T-helper 2 cell treated with Interferon-gamma antibody and Interleukin-4, amounts not matched to agents 5 μg/mL and 100 μg/mL, for 36 hours (primary cell): ENCODE data around the gene FAM78A.

ENCODE experiments used
- DNase-seq: peaks from one replicate; pipeline ENCODE4 v3.0.0; 2021; ENCODE audit warnings: low spot score
- H3K27ac Mint-ChIP-seq: one replicate; pipeline ENCODE4 v1.8.0; 2021; ENCODE audit warnings: mild to moderate bottlenecking, mixed read lengths
- H3K27me3 Mint-ChIP-seq: one replicate; pipeline ENCODE4 v1.8.0; 2021; ENCODE audit warnings: low read depth, mixed read lengths
- H3K36me3 Mint-ChIP-seq: one replicate; pipeline ENCODE4 v1.8.0; 2021; ENCODE audit warnings: low read depth, mixed read lengths
- H3K4me1 Mint-ChIP-seq: one replicate; pipeline ENCODE4 v1.8.0; 2021; ENCODE audit warnings: low read depth, mixed read lengths
- H3K4me3 Mint-ChIP-seq: one replicate; pipeline ENCODE4 v1.8.0; 2022; ENCODE audit warnings: mild to moderate bottlenecking, moderate library complexity, mixed read lengths
- H3K9me3 Mint-ChIP-seq: one replicate; pipeline ENCODE4 v1.8.0; 2021; ENCODE audit warnings: mixed read lengths

FAM78A gene

GRCh38 chr9:131296460-131296859 is 20.1 kb upstream of the FAM78A start:
- DNase-seq, result no peak
- no peaks in the 10 kb centered on the region for H3K4me1 Mint-ChIP-seq
- H3K9me3 Mint-ChIP-seq, result no peaks in the 10 kb centered on the region
- no peak overlapping the region for H3K27ac Mint-ChIP-seq
- peaks cover 5% of the 10 kb centered on the region for H3K27me3 Mint-ChIP-seq
- H3K36me3 Mint-ChIP-seq, result no peaks in the 10 kb centered on the region
- no peak overlapping the region for H3K4me3 Mint-ChIP-seq

- Mint-ChIP-seq H3K4me3 (no peak overlapping the region), H3K27ac (no peak overlapping the region), H3K36me3 (no peaks in the 10 kb centered on the region), H3K9me3 (no peaks in the 10 kb centered on the region), H3K27me3 (peaks cover 5% of the 10 kb centered on the region), H3K4me1 (no peaks in the 10 kb centered on the region)
- DNase-seq, result no peak
These were observed 16.6 kb upstream of the FAM78A start for GRCh38 chr9:131292937-131293336.

GRCh38 chr9:131291795-131292315 is 15.5 kb upstream of the FAM78A start:
- Mint-ChIP-seq H3K27me3 (peaks cover 5% of the 10 kb centered on the region), H3K4me1 (no peaks in the 10 kb centered on the region), H3K36me3 (no peaks in the 10 kb centered on the region), H3K27ac (no peak overlapping the region), H3K9me3 (no peaks in the 10 kb centered on the region), H3K4me3 (no peak overlapping the region)
- no peak for DNase-seq

DNA sequence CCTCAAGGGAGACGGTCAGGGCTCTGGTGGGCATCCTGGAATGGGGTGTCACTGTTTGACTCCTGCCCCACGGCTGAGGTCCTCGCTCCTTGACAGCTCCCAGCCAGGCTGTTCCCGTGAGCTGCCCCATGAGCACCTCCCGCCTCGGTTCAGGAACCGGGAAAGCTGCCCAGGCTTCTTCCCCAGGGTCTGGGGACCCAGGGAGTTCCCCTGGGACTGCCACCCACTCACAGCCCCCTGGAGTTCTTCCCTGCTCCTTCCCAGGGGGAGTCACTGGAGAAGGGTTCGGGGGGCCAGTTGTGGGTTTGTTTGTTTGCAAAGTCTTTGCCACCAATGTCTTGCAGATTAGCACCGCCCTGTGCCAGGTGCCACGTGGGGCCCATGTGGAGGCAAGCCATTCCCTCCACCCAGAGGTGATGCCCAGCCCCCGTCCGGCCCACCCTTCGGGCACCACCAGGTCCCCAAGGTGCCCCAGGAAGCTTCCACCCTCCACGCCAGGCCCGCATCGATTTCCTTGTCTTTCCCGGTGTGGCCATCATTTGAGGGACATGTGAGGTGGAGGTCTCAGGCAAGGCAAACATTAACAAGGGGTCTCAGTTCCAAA is 14.6 kb upstream of the FAM78A start:
- H3K36me3 Mint-ChIP-seq, result no peaks in the 10 kb centered on the region
- H3K4me1 Mint-ChIP-seq, result no peaks in the 10 kb centered on the region
- no peaks in the 10 kb centered on the region for H3K9me3 Mint-ChIP-seq
- H3K4me3 Mint-ChIP-seq, result no peak overlapping the region
- no peak for DNase-seq
- no peak overlapping the region for H3K27ac Mint-ChIP-seq
- H3K27me3 Mint-ChIP-seq, result peaks cover 7% of the 10 kb centered on the region

GRCh38 chr9:131290036-131290766 is 13.9 kb upstream of the FAM78A start:
- no peaks in the 10 kb centered on the region for H3K4me1 Mint-ChIP-seq
- H3K4me3 Mint-ChIP-seq, result no peak overlapping the region
- H3K27ac Mint-ChIP-seq, result no peak overlapping the region
- H3K27me3 Mint-ChIP-seq, result peaks cover 3% of the 10 kb centered on the region
- DNase-seq, result no peak
- no peaks in the 10 kb centered on the region for H3K9me3 Mint-ChIP-seq
- H3K36me3 Mint-ChIP-seq, result no peaks in the 10 kb centered on the region

DNA sequence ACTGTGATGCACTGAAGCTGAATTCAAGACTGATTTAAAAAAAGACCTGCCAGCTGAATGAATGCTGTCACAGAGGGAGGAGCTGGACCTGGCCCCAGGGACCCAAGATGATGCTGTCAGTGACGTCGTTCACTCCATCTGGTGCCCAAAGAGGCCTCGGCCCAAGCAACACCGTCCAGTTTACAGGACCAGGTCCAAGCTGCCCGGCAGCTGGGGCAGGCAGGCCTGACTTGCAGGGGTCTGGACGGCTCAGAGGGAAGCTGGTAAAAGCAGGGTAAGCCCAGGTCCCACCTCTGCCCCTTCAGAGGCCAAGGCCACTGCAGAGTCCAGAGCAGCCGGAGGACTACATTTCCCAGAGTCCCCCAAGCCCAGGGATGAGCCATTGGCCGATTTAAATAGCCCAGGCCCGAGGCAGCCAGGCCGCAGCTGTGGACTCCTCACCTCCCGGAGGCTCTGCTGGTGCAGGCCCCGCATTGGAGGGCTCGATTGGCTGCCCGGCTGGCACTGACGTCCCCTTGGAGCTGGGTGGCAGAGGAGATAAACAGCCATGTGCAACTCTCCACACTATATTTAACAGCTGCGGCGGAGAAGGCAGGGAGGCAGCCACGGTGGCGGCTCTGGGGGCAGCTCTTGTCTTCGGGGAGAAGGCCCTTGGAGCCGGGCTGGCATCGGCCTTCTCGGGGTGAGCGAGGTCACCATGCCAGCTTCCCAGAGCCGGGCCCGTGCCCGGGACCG is 13.2 kb upstream of the FAM78A start, which contains the start of gene PLPP7:
TSS of gene PLPP7 (plus strand) at position 423 of the 735 bp plus-strand sequence. CDS start at position 698, 275 bp downstream.
- H3K36me3 Mint-ChIP-seq, result no peaks in the 10 kb centered on the region
- no peaks in the 10 kb centered on the region for H3K9me3 Mint-ChIP-seq
- no peaks in the 10 kb centered on the region for H3K4me1 Mint-ChIP-seq
- no peak within 1 kb of the TSS for H3K27ac Mint-ChIP-seq
- no peak for DNase-seq
- H3K27me3 Mint-ChIP-seq, result peaks cover 5% of the 10 kb centered on the region
- H3K4me3 Mint-ChIP-seq, result no peak within 1 kb of the TSS

DNA sequence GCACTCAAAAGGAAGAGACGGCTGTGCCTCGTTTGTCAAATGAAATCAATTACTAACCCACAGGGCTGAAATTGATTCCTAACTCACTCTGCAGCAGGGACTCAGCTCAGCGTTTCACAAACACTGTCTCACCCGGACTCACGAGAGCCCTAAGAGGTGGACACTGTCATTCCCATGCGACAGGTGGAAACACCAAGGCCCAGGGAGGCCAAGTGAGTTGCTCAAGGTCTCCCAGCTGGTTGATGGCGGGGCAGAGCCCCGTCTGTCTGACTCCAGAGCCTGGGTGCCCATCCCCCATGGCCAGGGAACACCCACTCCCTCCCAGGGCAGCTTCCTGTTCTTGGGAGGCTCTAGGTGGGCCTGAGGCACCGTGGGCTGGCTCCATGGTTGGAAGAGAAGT is 11.9 kb upstream of the FAM78A start:
- Mint-ChIP-seq H3K9me3 (no peaks in the 10 kb centered on the region), H3K27ac (no peak overlapping the region), H3K4me1 (no peaks in the 10 kb centered on the region), H3K36me3 (no peaks in the 10 kb centered on the region), H3K27me3 (peaks cover 18% of the 10 kb centered on the region), H3K4me3 (no peak overlapping the region)
- DNase-seq, result no peak

- Mint-ChIP-seq H3K9me3 (no peaks in the 10 kb centered on the region), H3K4me3 (no peak overlapping the region), H3K36me3 (no peaks in the 10 kb centered on the region), H3K27ac (no peak overlapping the region), H3K4me1 (peaks cover under 1% of the 10 kb centered on the region), H3K27me3 (peaks cover 20% of the 10 kb centered on the region)
- no peak for DNase-seq
These were observed 11.0 kb upstream of the FAM78A start for GRCh38 chr9:131287359-131287758.

GRCh38 chr9:131284856-131285255 is 8.5 kb upstream of the FAM78A start:
- Mint-ChIP-seq H3K27ac (no peak overlapping the region), H3K4me3 (no peak overlapping the region), H3K9me3 (no peaks in the 10 kb centered on the region), H3K36me3 (no peaks in the 10 kb centered on the region), H3K27me3 (peaks cover 34% of the 10 kb centered on the region), H3K4me1 (peaks cover 6% of the 10 kb centered on the region)
- DNase-seq, result no peak

- Mint-ChIP-seq H3K27me3 (peaks cover 34% of the 10 kb centered on the region), H3K36me3 (no peaks in the 10 kb centered on the region), H3K27ac (no peak overlapping the region), H3K9me3 (no peaks in the 10 kb centered on the region), H3K4me1 (peaks cover 21% of the 10 kb centered on the region), H3K4me3 (no peak overlapping the region)
- no peak for DNase-seq
These were observed 6.5 kb upstream of the FAM78A start for GRCh38 chr9:131282688-131283422.

- Mint-ChIP-seq H3K36me3 (no peaks in the 10 kb centered on the region), H3K27ac (no peak overlapping the region), H3K27me3 (peaks cover 34% of the 10 kb centered on the region), H3K4me3 (peak overlapping the region; percentile 22), H3K4me1 (peaks cover 21% of the 10 kb centered on the region), H3K9me3 (no peaks in the 10 kb centered on the region)
- DNase-seq, result no peak
These were observed 5.9 kb upstream of the FAM78A start for GRCh38 chr9:131282175-131282574.

DNA sequence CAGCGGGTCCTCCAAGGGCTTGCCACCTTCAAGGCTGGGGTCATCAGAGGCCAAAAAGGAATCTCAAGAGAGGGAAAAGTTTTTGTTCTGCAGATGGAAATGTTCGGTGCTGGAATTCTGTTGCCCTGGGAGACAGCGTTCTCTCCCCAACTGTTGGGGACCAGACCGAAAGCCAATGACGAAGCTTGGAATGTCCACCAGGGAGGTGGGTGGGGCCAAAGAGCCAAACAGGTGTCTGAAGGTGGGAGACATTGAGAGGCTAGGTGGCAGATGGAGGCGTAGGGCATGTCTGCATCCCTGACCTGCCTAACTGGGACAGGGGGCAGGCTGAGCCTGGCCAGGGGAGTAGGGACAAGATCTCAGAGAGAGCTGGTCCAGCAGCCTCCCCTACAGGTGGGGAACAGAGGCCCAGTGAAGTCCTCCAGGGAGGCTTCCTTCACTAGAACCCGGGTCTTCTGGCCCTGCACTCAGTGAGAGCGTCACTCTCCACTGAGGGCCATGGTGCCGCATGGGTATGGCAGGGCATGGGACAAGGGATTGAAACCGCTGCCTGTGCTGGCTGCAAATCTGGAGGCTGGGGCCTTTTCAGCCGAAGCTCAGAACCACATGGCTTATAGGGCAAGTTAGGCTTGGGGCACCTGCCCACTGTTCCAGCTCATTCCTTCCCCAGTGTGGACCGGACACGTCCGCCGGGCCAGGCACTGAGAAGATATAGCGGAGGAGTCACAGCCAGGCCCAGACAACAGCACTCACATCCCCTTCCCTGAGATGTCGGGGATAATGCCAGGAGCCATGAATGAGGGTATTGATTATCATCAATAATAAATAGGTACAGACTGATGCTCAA is 5.0 kb upstream of the FAM78A start:
- no peak for DNase-seq
- Mint-ChIP-seq H3K36me3 (peaks cover under 1% of the 10 kb centered on the region), H3K4me1 (peaks cover 21% of the 10 kb centered on the region), H3K27me3 (peaks cover 31% of the 10 kb centered on the region), H3K9me3 (no peaks in the 10 kb centered on the region), H3K4me3 (no peak overlapping the region), H3K27ac (no peak overlapping the region)

DNA sequence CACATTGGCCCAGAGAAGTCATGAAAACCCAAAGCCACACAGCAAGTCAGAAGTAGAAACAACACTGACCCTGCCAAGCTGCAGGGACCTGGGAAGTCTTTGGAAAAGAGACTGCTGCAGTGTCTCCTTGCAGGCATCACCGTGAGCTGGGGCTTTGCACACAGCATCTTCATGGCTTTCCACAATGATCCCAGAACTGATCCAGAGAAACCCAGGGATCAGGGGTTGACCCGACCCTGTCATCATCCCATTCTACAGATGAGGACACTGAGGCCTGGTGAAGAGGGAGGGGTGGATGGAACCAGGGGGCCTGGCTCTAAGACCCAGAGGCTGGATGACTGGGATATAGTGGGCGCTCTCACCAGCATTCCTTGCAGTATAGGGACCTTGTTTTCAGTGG is 4.3 kb upstream of the FAM78A start:
- peaks cover 21% of the 10 kb centered on the region for H3K4me1 Mint-ChIP-seq
- H3K9me3 Mint-ChIP-seq, result no peaks in the 10 kb centered on the region
- no peak overlapping the region for H3K27ac Mint-ChIP-seq
- peaks cover 31% of the 10 kb centered on the region for H3K27me3 Mint-ChIP-seq
- H3K36me3 Mint-ChIP-seq, result peaks cover 7% of the 10 kb centered on the region
- no peak overlapping the region for H3K4me3 Mint-ChIP-seq
- DNase-seq, result no peak
